H9 (cell line): ENCODE data around the gene VPS13C. TPM values are rescaled to one million over a fixed set of nuclear protein-coding genes. Genes with fewer than 3 reads are reported as not detected.
A peak's percentile ranks its signal among the peaks of the same experiment; 100 is the strongest.

Experiments used
- DNase-seq: peaks from one replicate; pipeline ENCODE4 v3.0.0-alpha.2; 2017
- H2AFZ ChIP-seq: one replicate; pipeline ENCODE4 v1.6.1; 2013; ENCODE audit warnings: mild to moderate bottlenecking, low read length, control low read depth, moderate library complexity
- H2AK5ac ChIP-seq: 2 replicates; pipeline ENCODE4 v1.6.1; 2013; ENCODE audit warnings: low read length, control low read depth, mixed read lengths; ENCODE audit not compliant: insufficient read length
- H2BK120ac ChIP-seq: one replicate; pipeline ENCODE4 v1.6.1; 2013; ENCODE audit warnings: low read depth, mild to moderate bottlenecking, low read length, control low read depth, inconsistent platforms; ENCODE audit not compliant: poor library complexity, severe bottlenecking
- H2BK12ac ChIP-seq: 2 replicates; pipeline ENCODE4 v1.6.1; 2013; ENCODE audit warnings: low read length, control low read depth, mixed read lengths, low read depth; ENCODE audit not compliant: insufficient read length
- H2BK15ac ChIP-seq: 2 replicates; pipeline ENCODE4 v1.6.1; 2013; ENCODE audit warnings: low read depth, low read length, control low read depth
- H2BK20ac ChIP-seq: one replicate; pipeline ENCODE4 v1.6.1; 2013; ENCODE audit warnings: low read depth, mild to moderate bottlenecking, low read length, control low read depth, inconsistent platforms; ENCODE audit not compliant: poor library complexity, severe bottlenecking
- H2BK5ac ChIP-seq: 2 replicates; pipeline ENCODE4 v1.6.1; 2013; ENCODE audit warnings: low read length, control low read depth, mixed read lengths; ENCODE audit not compliant: insufficient read length
- H3K14ac ChIP-seq: 2 replicates; pipeline ENCODE4 v1.6.1; 2013; ENCODE audit warnings: low read length, control low read depth; ENCODE audit not compliant: insufficient read depth
- H3K18ac ChIP-seq: 2 replicates; pipeline ENCODE4 v1.6.1; 2013; ENCODE audit warnings: low read depth, mild to moderate bottlenecking, mixed read lengths, low read length, control low read depth; ENCODE audit not compliant: insufficient read length
- H3K23ac ChIP-seq: 2 replicates; pipeline ENCODE4 v1.6.1; 2013; ENCODE audit warnings: low read length, control low read depth, mixed read lengths, low read depth; ENCODE audit not compliant: insufficient read length
- H3K23me2 ChIP-seq: 2 replicates; pipeline ENCODE4 v1.6.1; 2013; ENCODE audit warnings: low read depth, mild to moderate bottlenecking, mixed read lengths, low read length, control low read depth; ENCODE audit not compliant: insufficient read length, poor library complexity, severe bottlenecking
- H3K27ac ChIP-seq: 2 replicates; pipeline ENCODE4 v1.5.1; 2013; ENCODE audit warnings: low read length, control low read depth, mixed read lengths, low read depth; ENCODE audit not compliant: insufficient read length
- H3K27me3 ChIP-seq: 2 replicates; pipeline ENCODE4 v1.6.1; 2013; ENCODE audit warnings: low read length, control low read depth, inconsistent platforms; ENCODE audit not compliant: insufficient read depth
- H3K4ac ChIP-seq: 2 replicates; pipeline ENCODE4 v1.6.1; 2013; ENCODE audit warnings: low read depth, mild to moderate bottlenecking, control low read depth, inconsistent platforms, low read length, moderate library complexity
- H3K4me1 ChIP-seq: 2 replicates; pipeline ENCODE4 v1.6.1; 2013; ENCODE audit warnings: low read length, control low read depth, inconsistent platforms; ENCODE audit not compliant: insufficient read depth
- H3K4me2 ChIP-seq: 2 replicates; pipeline ENCODE4 v1.6.1; 2013; ENCODE audit warnings: low read length, control low read depth, mixed read lengths; ENCODE audit not compliant: insufficient read length, insufficient read depth
- H3K56ac ChIP-seq: 2 replicates; pipeline ENCODE4 v1.6.1; 2013; ENCODE audit warnings: low read depth, mild to moderate bottlenecking, mixed read lengths, low read length, control low read depth; ENCODE audit not compliant: insufficient read length
- H3K79me1 ChIP-seq: 2 replicates; pipeline ENCODE4 v1.6.1; 2013; ENCODE audit warnings: low read depth, mild to moderate bottlenecking, moderate library complexity, low read length, control low read depth, inconsistent platforms; ENCODE audit not compliant: insufficient read depth, poor library complexity, severe bottlenecking
- H3K79me2 ChIP-seq: 2 replicates; pipeline ENCODE4 v1.6.1; 2013; ENCODE audit warnings: low read length, control low read depth, inconsistent platforms; ENCODE audit not compliant: insufficient read depth
- H3K9ac ChIP-seq: 2 replicates; pipeline ENCODE4 v1.6.1; 2013; ENCODE audit warnings: low read length, control low read depth, mixed read lengths; ENCODE audit not compliant: insufficient read length; ENCODE audit errors: extremely low read depth
- H3K9me3 ChIP-seq: one replicate; pipeline ENCODE4 v1.6.1; 2013; ENCODE audit warnings: low read depth, low read length, inconsistent platforms; ENCODE audit not compliant: control insufficient read depth
- H3T11ph ChIP-seq: one replicate; pipeline ENCODE4 v1.6.1; 2013; ENCODE audit warnings: mild to moderate bottlenecking, low read length, control low read depth, inconsistent platforms
- H4K20me1 ChIP-seq: one replicate; pipeline ENCODE4 v1.6.1; 2013; ENCODE audit not compliant: control insufficient read depth, insufficient read length, insufficient read depth
- H4K5ac ChIP-seq: 2 replicates; pipeline ENCODE4 v1.6.1; 2013; ENCODE audit warnings: low read depth, mild to moderate bottlenecking, mixed read lengths, low read length, control low read depth; ENCODE audit not compliant: insufficient read length
- H4K8ac ChIP-seq: replicated peaks from 2 replicates; pipeline ENCODE4 v1.6.1; 2013; ENCODE audit warnings: low read length, control low read depth, mixed read lengths, low read depth; ENCODE audit not compliant: insufficient read length
- H4K91ac ChIP-seq: 2 replicates; pipeline ENCODE4 v1.6.1; 2013; ENCODE audit warnings: low read depth, mild to moderate bottlenecking, moderate library complexity, mixed read lengths, low read length, control low read depth; ENCODE audit not compliant: insufficient read length
- H3K27ac Mint-ChIP-seq, 3 experiments: 2 replicates in 2 of 3; 3 replicates in 1 of 3; pipeline ENCODE4 v1.8.0; 2020 to 2021; ENCODE audit warnings: mixed read lengths in 3 of 3, mild to moderate bottlenecking in 1 of 3, moderate library complexity in 1 of 3
- H3K27me3 Mint-ChIP-seq: 2 replicates; pipeline ENCODE4 v1.8.0; 2021; ENCODE audit warnings: low read depth, mild to moderate bottlenecking, moderate library complexity, mixed read lengths
- H3K36me3 Mint-ChIP-seq, 3 experiments: 2 replicates in 2 of 3; 3 replicates in 1 of 3; pipeline ENCODE4 v1.8.0; 2020 to 2021; ENCODE audit warnings: low read depth in 3 of 3, mixed read lengths in 3 of 3; ENCODE audit not compliant: insufficient read depth in 1 of 3
- H3K4me1 Mint-ChIP-seq, 2 experiments: 2 replicates each; pipeline ENCODE4 v1.8.0; 2020; ENCODE audit warnings: mixed read lengths in 2 of 2
- H3K4me3 Mint-ChIP-seq, 2 experiments: 2 replicates in 1 of 2; 3 replicates in 1 of 2; pipeline ENCODE4 v1.8.0; 2020 to 2021; ENCODE audit warnings: mild to moderate bottlenecking in 2 of 2, mixed read lengths in 2 of 2, moderate library complexity in 1 of 2
- H3K9me3 Mint-ChIP-seq, 2 experiments: 2 replicates in 1 of 2; 3 replicates in 1 of 2; pipeline ENCODE4 v1.8.0; 2020; ENCODE audit warnings: mild to moderate bottlenecking in 2 of 2, mixed read lengths in 2 of 2, moderate library complexity in 1 of 2
- total RNA-seq: library from RNA; stranded (reverse); gene quantifications from 2 replicates; pipeline ENCODE4 v1.2.1, GENCODE V29; 2021
- TF ChIP-seq, protein P1 (sequence below): fragments of 200-600 bp; sonication (generic); conservative IDR thresholded peaks from 3 replicates; pipeline ENCODE4 v1.8.0; 2021; ENCODE audit warnings: antibody characterized with exemption, mild to moderate bottlenecking

VPS13C gene
- total RNA-seq, 1 experiment from 2014 or later, result 14.2 TPM

DNA sequence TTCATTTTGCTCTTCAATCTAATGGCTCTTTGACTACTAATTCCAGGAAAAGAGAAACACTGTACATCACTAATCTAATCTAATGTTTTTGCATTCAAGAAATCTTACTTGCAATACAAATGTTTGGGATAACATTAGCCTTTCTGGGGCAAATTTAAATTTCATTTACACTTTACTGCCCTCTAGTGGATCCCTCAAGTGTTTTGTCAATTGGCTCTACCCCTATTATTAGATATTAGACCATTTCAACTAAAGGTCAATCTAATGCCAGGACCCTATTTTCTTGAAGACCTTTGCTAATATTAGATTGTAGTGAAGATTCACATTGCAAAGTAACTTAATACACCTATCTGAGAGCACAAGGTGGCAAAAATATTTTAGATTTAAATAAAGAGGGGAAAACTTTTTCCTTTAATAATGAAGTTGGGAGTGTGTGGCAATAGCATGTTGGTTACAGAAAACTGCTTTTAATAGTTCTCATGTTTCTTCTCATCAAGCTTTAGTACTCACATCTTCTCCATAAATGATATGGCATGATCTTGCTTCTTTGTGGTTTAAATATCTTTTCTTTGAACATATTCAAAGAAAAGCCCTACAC lies 11.6 kb upstream of the VPS13C start:
- peaks cover 13% of the 10 kb centered on the region for H3K23me2 ChIP-seq
- H2BK12ac ChIP-seq, result no peak overlapping the region
- no peak overlapping the region for H3K27ac ChIP-seq
- H3K14ac ChIP-seq, result no peak overlapping the region
- no peak overlapping the region for H3K4me3 Mint-ChIP-seq
- H3K27ac Mint-ChIP-seq, result no peak overlapping the region
- H2BK5ac ChIP-seq, result no peak overlapping the region
- peaks cover 10 to 11% of the 10 kb centered on the region in 2 experiments for H3K4me1 Mint-ChIP-seq
- no peak overlapping the region for H3T11ph ChIP-seq
- H3K27me3 Mint-ChIP-seq, result peaks cover 32% of the 10 kb centered on the region
- no peak overlapping the region for H3K56ac ChIP-seq
- no peak overlapping the region for H2BK120ac ChIP-seq
- no peaks in the 10 kb centered on the region for H3K9me3 ChIP-seq
- no peak overlapping the region for H2AK5ac ChIP-seq
- H4K8ac ChIP-seq, result no peak overlapping the region
- H4K5ac ChIP-seq, result no peak overlapping the region
- no peaks in the 10 kb centered on the region for H3K36me3 Mint-ChIP-seq
- H3K4me1 ChIP-seq, result no peaks in the 10 kb centered on the region; the same call in 1 of the 2 replicates
- no peak overlapping the region for H3K4me2 ChIP-seq
- H3K79me1 ChIP-seq, result no peaks in the 10 kb centered on the region
- no peak overlapping the region for H2BK20ac ChIP-seq
- no peak overlapping the region for H4K91ac ChIP-seq
- no peak overlapping the region for H3K18ac ChIP-seq
- no peak overlapping the region for H3K4ac ChIP-seq
- H4K20me1 ChIP-seq, result no peaks in the 10 kb centered on the region
- H2BK15ac ChIP-seq, result no peak overlapping the region
- peaks cover 13% of the 10 kb centered on the region for H3K27me3 ChIP-seq
- no peaks in the 10 kb centered on the region; a peak in 1 of 5 replicates for H3K9me3 Mint-ChIP-seq
- H2AFZ ChIP-seq, result no peak overlapping the region
- H3K9ac ChIP-seq, result no peak overlapping the region
- TF ChIP-seq, protein P1, sequence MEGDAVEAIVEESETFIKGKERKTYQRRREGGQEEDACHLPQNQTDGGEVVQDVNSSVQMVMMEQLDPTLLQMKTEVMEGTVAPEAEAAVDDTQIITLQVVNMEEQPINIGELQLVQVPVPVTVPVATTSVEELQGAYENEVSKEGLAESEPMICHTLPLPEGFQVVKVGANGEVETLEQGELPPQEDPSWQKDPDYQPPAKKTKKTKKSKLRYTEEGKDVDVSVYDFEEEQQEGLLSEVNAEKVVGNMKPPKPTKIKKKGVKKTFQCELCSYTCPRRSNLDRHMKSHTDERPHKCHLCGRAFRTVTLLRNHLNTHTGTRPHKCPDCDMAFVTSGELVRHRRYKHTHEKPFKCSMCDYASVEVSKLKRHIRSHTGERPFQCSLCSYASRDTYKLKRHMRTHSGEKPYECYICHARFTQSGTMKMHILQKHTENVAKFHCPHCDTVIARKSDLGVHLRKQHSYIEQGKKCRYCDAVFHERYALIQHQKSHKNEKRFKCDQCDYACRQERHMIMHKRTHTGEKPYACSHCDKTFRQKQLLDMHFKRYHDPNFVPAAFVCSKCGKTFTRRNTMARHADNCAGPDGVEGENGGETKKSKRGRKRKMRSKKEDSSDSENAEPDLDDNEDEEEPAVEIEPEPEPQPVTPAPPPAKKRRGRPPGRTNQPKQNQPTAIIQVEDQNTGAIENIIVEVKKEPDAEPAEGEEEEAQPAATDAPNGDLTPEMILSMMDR, result peak; percentile 76
- no peak overlapping the region for H3K23ac ChIP-seq
- DNase-seq, result no peak
- no peaks in the 10 kb centered on the region; the same call in 1 of the 2 replicates for H3K79me2 ChIP-seq
